ENCODE measurements around the gene PSPC1. TPM values are rescaled to one million over a fixed set of nuclear protein-coding genes. Genes with fewer than 3 reads are reported as not detected.

The PSPC1 gene
- polyA plus RNA-seq, 2 of the 4 experiments (the other 2 are of a cell fraction), result 47.5 to 49.0 TPM

DNA sequence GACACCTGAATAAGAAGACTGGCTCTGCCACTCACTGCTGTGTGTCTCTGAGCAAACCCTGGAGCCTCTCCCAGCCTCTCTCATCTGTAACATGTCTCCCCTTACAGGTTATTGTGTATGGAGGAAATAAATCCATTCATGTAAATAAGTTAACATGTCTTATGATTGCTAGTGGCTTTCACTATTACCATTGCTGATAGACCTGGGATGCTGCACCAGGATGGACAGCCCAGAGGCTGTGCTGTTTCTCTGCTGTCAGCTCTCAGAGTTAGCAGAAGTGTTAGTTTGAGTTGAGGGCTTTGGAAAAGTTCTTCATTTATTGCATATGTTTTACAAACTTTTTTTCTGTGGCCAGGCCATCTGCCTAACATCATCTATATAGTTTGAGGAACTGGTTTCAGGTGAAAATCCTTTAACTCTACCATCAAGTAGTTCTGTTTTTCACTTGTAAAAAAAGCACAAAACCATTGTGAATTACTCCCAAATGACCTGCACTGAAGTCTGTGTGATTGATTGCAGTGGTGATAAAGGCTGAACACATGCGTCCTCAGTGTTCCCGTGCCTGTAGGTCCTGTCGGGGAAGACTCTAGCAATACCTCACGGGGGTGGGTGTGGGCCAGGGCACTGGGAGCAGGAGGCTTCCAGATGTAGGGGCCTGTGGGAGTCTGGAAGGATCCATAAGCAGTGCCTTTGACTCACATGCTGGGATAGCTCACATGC is 124.7 kb downstream of the PSPC1 start:
- DNase-seq (ENCODE audit: low read depth in 1 of 2, low spot score in 1 of 2) (no peak), ATAC-seq (no peak), FAIRE-seq (no peak)
- CTCF ChIA-PET, result no interaction called here
- H3K9me3 ChIP-seq, result no peaks in the 10 kb centered on the region
- WGBS (ENCODE audit: missing lambda C conversion rate), result 85% methylated on average over 4 of the region's 4 CpGs
- H3K4me2 ChIP-seq, result no peak overlapping the region
- H3K27ac ChIP-seq, result no peak overlapping the region
- no peaks in the 10 kb centered on the region for H3K4me1 ChIP-seq
- no peak for TF ChIP-seq POLR2A (IDR thresholded peaks at IDR 0.05; ENCODE audit: low read length)
- TF ChIP-seq ZFP36 (IDR thresholded peaks at IDR 0.05; ENCODE audit: borderline replicate concordance, partially characterized antibody), result no peak
- TF ChIP-seq PBX3 (IDR thresholded peaks at IDR 0.05), result no peak
- no peak for TF ChIP-seq GATA3 (IDR thresholded peaks at IDR 0.05; ENCODE audit: borderline replicate concordance)
- no peak for TF ChIP-seq CBX8 (IDR thresholded peaks at IDR 0.05)
- TF ChIP-seq, protein P1, sequence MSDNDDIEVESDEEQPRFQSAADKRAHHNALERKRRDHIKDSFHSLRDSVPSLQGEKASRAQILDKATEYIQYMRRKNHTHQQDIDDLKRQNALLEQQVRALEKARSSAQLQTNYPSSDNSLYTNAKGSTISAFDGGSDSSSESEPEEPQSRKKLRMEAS (IDR thresholded peaks at IDR 0.05), result no peak
- no peak for TF ChIP-seq E2F6 (IDR thresholded peaks at IDR 0.05; ENCODE audit: borderline replicate concordance, low read depth)
- TF ChIP-seq KDM5A (IDR thresholded peaks at IDR 0.05), result no peak
- TF ChIP-seq FOXS1 (CRISPR knock-in tag; IDR thresholded peaks at IDR 0.05), result no peak
- TF ChIP-seq KDM1A (IDR thresholded peaks at IDR 0.05; ENCODE audit: low read depth), result no peak
- POLR2A ChIA-PET, result no interaction called here
- no peak overlapping the region for H3K4me3 ChIP-seq

Small RNAs within 50 kb of the gene (small RNA-seq; reads per million reads assigned to genes)
- gene RN7SL166P, result 0 reads per million in 6 experiments

Other genes starting within 250 kb of the PSPC1 start
- gene TPTE2, start 221.4 kb downstream of the PSPC1 start, polyA plus RNA-seq (2011; rRNA removed), result not detected in 2 replicates
- not detected in 3 replicates for gene TPTE2, start 221.4 kb downstream of the PSPC1 start, polyA plus RNA-seq (2017; fragmentation: RNase III; extraction: RNeasy Plus Mini Kit Qiagen cat#74134 plus additional on column Dnase treatment)
- 16.2 TPM in 2 replicates for gene MPHOSPH8, start 149.3 kb downstream of the PSPC1 start, polyA plus RNA-seq (2011; rRNA removed)
- gene MPHOSPH8, start 149.3 kb downstream of the PSPC1 start, polyA plus RNA-seq (2017; fragmentation: RNase III; extraction: RNeasy Plus Mini Kit Qiagen cat#74134 plus additional on column Dnase treatment), result 15.0 to 15.5 TPM (median 15.2 TPM) in 3 replicates
- gene ZMYM5, start 80.7 kb upstream of the PSPC1 start, polyA plus RNA-seq (2011; rRNA removed), result 10.0 and 14.3 TPM in 2 replicates
- 5.3 to 6.2 TPM (median 6.1 TPM) in 3 replicates for gene ZMYM5, start 80.7 kb upstream of the PSPC1 start, polyA plus RNA-seq (2017; fragmentation: RNase III; extraction: RNeasy Plus Mini Kit Qiagen cat#74134 plus additional on column Dnase treatment)
- 50.8 and 56.7 TPM in 2 replicates for gene ZMYM2, start 175.8 kb upstream of the PSPC1 start, polyA plus RNA-seq (2011; rRNA removed)
- gene ZMYM2, start 175.8 kb upstream of the PSPC1 start, polyA plus RNA-seq (2017; fragmentation: RNase III; extraction: RNeasy Plus Mini Kit Qiagen cat#74134 plus additional on column Dnase treatment), result 18.7 to 21.8 TPM (median 21.7 TPM) in 3 replicates